HG03432 (cell line): ENCODE data around the gene TSPAN15.

Experiments
- ATAC-seq: cut with Tn5 transposase; IDR thresholded peaks from one replicate; pipeline ENCODE4 v1.9.1; 2021; ENCODE audit warnings: mild to moderate bottlenecking, moderate library complexity; ENCODE audit not compliant: unreplicated experiment

TSPAN15 gene

DNA sequence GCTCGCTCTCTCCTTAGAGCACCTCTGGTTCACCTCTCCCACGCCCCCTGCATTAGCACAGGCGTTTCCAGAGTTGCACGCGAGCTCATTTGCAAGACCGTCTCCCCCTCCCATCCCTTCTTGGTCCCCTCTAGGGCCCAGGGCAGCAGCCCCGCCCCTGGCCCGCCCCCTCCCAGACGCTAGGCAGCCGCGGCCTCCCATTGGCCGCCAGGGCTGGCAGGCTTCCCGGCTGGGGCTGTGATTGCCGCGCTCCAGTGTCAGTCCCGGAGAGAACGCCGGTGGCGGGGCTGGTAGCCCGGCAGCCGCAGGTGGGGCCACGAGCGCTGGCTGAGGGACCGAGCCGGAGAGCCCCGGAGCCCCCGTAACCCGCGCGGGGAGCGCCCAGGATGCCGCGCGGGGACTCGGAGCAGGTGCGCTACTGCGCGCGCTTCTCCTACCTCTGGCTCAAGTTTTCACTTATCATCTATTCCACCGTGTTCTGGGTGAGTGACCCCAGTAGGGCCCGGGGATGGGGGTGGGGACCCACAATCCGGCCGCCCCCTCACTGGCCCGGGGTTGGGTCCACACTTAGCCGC is at the start of gene TSPAN15:
Gene TSPAN15 (plus strand): TSS at position 257 of the 575 bp plus-strand sequence. CDS start 130 bp downstream, at position 387.
- ATAC-seq, result peak; percentile 89

DNA sequence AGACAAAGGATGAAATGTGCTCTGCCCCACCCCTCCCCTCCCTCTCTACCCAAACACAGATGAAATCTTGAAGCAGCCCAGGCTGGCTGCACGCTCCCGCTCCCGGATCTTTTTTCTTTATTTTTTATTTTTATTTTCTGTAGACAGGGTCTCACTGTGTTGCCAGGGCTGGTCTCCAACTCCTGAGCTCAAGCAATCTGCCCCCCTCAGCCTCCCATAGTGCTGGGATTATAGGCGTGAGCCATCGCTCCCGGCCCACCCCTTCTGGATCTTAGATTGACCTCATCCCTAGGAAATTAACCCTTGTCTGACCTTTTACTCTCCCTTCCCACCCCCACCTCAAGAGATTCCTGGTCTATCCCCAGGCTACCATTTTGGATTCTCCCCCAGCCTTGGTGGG is 48.9 kb upstream of the TSPAN15 start:
- ATAC-seq, result no peak

DNA sequence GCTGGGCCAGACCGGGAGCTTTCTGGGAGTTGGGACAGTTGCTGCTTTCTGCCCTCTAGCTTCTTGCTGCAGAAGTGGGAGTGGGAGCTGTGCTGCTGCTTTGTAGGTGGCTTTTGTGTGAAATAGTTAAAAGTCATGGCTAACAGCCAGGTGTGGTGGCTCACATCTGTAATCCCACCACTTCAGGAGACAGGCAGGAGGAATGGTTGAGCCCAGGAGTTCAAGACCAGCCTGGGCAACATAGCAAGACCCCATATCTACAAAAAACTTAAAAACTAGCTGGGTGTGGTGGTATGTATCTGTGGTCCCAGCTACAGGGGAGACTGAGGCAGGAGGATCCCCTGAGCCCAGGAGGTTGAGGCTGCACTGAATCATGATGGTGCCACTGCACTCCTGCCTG is 48.2 kb upstream of the TSPAN15 start:
- ATAC-seq, result no peak

DNA sequence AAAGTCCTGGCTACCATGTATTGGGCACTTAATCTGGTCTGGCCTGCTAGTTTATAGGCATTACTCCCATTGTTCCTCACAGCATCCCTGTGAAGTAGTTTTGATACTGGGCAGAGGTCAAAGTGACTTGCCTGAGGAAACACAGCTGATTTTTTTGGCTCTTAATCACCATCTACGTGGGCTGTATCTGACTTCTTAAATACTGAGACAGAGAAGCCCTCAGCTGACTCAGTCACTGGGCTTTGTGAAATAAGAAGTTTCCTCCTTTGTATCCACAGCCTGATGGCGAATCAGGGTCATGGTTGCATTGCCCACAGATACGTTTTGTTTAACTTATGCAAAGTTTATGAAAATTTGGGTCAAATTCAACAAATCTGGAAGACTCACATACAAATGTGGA is 47.7 kb upstream of the TSPAN15 start:
- ATAC-seq, result no peak

DNA sequence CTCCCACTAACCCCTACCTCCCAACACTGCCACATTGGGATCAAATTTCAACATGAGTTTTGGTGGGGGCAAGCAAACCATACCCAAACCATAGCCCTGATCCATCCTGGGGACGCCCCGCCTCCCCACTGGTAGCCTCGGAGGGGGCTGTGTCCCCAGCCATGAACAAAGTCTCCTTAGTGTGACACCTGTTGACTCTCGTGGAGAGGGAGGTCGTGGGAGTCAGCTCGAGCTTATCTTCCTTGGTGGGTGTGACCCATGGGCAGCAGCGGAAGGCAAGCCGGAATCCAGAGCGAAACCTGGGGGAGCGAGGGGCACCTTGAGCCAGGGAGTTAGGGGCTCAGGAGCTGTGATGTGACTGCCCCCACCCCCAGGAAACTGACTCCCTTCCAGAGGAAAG is 46.5 kb upstream of the TSPAN15 start:
- no peak for ATAC-seq

DNA sequence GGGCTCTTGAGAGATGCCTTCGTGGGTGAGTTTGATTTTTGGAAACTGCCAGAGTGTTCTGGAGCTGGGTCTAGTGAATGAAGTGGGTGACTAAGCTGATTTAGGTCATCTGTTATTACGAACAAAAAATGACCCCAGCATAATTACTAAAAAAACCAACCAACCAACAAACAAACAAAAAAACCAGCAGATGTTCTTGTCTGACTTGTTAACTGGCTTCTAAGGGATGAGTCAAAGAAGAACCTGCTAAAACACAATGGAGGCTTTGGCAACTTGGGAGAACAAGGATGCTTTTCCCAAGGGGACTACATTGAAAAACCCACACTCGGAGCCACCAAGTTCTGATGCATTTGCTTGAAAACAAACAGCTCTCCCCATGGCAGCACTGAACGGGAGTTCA is 46.0 kb upstream of the TSPAN15 start:
- ATAC-seq, result no peak

DNA sequence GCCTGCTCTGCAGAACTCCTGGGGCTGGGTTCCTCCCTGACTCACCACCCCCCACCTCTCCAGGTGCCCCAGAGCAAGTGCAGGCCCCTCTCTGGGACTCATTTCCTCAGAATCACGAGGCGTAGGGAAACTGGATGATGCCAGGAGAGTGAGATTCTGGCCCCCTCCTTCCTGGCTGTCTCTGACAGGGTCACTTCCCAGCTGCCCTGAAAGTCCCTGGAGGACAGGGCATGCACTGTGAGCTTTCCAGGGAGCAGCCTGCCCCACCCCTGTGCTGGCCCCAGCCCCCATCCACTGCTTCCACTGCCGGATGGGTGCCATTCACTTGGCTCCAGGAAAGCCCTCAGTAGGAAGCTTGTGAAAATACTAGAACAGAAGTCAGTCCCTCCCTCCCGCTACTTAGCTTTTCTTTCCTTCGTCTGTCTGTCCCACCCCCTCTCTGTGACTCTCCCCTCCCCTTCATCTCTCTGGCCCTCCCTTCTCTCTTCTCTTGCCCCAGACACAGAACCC is 44.9 kb upstream of the TSPAN15 start:
- ATAC-seq, result no peak

DNA sequence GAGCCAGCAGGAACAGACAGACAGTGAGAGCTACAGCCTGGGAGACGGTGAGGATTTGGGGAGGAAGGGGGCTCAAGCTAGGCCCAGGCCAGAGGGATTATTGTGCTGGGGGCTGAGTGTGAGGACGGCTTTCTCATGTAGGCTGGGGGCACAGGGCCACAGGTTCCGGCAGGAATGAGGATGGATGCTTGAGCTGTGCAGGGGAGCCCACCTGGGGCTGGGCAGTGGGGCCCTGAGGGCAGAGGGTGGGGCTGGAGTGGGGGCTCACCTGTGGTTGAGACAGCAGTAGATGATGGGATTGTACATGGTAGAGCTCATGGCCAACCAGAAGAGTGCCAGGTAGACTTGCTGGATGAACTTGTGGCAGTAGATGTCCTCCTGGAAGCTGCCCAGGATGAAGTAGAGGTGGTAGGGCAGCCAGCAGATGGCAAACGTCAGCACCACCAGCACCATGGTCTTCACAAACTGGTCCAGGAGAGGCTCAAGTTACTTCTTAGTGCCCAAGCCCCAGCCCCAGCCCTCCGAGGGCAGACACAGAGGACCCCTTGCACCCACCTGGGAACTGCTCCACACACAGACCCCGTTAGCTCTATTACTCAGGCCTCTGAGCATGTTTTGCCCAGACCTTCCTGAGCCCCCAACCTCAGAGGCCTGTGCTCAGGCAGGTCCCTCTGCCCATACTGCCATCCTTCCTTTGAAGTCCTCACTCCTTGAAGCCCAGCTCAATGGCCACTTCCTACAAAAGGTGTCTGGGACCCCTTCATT is 44.3 kb upstream of the TSPAN15 start:
- ATAC-seq, result no peak

DNA sequence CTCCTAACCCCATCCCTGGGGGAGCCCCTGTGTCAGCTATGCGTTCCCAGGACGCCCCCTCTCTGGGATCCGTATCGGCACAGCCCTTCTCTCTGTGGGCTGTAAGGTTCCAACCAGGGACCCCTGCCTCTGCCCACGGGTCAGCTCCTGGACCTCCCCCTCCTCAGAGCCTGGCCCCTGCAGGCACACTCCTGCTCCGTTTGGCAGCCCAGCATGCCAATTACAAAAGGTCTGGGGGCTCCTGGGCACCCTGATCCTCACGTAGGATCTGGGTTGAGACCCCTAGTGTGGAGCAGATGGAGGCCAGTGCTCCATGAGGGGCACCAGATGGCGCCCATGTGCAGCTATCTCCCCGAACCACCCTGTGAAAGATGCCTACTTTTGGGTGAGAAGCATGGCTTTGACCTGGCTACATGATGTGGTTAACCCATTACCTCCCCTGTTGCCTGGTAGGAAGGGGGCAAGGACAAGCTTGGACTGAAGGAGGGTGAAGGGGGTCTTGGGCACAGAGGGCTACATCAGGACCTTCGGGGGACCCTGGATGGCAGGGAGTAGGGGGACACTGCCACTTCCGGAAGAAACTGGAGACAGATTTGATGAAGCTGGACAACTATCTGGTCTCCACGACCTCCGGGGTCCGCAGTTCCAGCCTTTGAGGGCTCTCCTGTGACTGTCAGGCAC is 43.5 kb upstream of the TSPAN15 start:
- no peak for ATAC-seq

DNA sequence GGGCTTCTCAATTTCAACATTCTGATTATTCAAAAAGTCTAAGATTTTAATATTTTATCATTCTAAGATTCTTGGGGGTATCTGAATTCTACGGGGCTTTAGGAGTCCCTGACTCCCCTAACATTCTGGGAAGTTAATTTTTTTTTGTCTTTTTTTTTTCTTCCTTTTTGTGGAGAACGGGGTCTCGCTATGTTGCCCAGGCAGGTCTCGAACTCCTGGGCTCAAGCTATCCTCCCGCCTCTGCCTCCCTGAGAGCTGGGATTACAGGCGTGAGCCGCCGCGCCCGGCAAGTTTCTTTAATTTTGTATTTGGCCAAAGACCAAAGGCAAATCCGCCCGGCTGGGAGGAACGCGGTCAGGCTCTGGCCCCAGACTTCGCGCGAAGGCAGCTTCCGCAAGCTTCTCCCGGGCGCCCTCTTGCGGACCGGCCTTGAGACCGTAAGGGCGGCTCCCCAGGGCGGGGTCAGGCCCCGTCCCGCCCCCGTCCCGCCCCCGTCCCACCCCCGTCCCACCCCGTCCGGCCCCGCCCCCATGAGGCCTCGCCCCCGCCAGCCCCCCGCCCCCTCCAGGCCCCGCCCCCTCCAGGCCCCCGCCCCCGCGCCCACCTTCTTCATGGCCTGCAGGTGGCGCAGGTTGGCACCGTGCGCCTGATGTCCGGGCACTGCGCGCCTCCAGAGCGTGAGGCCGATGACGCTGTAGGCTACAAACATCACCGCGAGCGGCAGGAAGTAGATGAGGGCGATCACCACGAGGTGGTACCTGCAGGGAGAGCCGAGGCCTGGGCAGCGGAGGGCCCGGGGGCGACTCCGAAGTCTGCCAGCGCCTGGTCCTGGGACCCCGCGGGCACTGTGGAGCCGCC is 42.7 kb upstream of the TSPAN15 start:
- peak; percentile 82 for ATAC-seq

DNA sequence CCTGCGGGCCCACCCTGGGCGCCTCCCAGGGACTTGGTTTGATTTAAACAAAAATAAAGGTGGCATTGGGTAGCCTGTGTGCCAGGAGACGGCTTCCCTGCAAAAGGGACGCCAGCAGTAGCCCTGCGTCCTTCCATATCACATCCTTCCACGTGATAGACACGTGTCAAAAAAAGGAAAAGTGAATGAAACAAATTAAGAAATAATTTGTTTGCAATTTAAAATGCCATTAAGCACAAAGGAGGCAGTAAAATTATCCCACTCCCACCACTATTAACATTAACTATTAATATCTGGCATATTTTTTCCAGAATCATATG is 42.1 kb upstream of the TSPAN15 start:
- ATAC-seq, result no peak

DNA sequence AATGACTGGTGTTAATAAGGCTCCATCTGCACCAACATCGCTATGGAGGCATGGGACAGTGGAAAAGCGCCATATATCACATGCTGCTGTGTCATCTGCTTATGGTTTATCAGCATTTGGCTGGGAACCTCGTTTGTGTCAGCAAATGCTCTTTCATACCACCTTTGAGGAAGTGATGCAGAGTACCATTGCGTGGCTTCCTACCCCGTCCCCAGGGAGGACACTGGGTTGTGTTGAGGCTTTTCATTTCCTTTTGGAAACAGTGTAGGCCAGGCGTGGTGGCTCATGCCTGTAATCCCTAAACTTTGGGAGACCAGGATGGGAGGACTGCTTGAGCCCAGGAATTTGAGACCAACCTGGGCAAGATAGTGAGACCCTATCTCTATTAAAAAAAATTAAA is 41.3 kb upstream of the TSPAN15 start:
- peak; percentile 35 for ATAC-seq

DNA sequence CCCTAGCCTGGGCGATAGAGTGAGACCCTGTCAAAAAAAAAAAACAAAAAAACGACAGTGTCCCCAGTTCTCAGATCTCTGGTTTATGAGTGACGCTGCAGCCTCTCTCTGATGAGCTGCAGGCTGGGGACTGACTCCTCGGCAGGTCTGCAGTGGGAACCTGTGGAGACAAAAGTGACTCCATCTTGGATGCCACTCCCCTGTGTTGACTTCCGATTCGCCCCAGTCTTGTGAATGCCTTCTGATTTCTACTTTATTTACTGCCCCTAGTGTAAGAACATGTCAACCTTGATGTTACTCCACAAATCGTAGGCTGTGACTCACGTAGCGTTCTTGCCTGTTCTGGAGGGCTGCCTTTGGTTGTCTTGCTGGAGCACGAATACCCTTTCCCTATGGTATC is 40.8 kb upstream of the TSPAN15 start:
- ATAC-seq, result no peak

DNA sequence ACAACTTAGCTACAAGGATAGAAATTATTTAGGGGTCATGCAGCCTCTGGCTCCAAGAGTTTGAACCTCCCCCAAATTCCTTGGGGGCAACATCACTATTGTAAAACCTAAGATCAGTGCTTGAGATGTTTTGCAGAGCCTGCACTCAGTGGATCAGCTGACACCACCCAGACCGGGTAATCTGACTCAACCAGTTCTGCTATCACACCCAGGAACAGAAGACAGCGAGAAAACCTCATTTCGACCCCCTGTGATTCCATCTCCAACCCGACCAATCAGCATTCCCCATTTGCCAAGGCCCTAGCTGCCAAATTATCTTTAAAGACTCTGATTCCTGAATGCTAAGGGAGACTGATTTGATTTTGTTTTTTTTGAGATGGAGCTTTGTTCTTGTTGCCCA is 39.8 kb upstream of the TSPAN15 start:
- no peak for ATAC-seq

DNA sequence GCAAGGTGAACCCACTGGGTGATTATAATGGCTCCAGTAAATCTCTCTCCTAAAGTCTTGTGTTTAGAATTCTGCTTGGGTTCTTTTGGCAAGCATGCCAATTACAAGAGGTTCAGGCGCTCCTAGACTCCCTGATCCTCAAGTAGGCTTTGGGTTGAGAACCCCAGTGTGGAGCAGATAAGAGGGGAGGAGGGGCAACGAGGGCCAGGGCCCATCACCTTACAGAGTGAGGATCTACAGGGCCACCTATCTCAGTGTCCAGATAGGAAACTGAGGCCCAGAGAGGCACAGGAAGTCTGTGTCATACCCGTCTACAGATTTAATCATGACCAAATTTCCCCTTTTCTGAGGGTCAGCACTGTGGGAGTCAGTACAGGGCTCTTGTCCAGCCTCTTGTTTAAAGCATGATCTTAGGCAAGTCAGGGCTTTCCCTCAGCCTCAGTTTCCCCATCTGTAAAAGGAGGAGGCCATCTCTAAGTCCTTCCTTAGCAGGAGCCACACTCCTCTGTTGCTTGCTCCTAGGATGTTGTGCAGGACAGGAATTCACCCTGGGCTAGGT is 39.0 kb upstream of the TSPAN15 start:
- no peak for ATAC-seq

DNA sequence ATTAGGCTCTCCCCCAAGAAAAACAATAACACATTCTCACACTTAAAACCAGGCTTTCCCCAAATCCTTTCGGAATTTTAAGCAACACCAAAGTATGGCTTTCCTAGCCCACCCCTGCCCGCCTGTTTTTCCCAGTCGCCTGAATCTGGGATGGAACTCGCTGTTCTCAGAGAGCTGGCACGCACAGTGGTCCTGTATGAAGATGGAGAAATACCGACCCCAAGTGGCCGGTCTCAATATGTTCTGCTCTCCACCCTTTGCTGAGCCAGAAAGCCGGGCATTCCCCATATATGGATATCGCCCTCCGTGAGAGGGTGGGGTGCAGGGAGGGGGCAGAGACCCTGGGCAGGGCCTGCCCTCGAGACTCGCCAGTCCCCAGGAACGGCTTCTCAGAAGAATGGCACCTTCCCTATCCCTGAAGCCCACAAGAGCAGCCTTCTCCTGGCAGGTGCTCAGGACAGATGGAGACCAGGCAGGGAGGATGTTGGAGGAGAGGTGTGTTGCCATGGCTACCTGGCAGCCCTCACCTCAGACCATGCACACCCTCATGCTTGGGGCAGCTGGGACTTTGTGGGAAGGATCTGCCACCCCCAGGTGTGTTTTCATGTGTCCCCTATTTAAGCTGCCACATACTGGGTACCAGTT is 37.9 kb upstream of the TSPAN15 start:
- ATAC-seq, result no peak

DNA sequence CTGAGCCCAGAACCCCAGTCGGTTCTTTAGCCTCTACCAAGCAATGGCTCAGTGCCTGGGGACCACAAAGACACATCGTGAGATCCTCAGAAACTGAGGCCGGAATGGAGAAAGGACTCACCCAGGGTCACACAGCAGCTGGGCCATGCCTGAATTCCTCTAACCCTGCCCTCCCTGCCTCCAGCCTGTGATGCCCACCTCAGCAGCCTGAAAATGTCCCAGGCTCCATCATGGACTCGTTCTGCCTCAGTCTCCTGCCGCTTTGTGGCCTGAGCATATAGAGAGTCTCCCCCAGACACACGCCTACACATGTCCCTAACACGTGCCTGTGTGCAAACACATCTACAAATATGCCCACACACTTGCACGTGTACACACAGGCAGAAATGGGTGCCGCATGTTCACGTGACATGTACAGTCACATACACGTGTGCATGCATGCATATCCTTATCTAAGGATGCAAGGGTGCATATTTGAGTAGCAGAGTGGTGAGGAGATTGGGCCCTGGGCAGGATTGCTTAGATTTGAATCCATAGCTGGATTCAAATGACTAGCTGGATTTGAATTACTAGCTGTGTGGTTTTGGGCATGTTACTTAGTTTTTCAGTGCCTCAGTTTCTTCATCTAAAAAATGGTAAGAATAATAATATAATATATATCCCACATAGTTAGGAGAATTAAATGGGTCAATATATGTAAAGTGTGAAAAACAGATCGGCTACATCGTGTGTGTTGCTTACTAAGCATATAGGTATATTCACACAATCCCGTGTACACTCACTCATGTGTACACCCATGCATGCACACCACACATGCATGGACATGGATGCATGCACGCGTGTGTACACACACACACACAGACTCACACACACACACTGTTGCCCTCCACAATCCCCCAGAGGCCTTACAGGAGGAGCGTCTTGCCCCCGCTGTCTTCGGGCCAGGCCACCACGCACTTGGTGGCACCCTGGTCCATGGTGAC is 36.9 kb upstream of the TSPAN15 start:
- no peak for ATAC-seq

DNA sequence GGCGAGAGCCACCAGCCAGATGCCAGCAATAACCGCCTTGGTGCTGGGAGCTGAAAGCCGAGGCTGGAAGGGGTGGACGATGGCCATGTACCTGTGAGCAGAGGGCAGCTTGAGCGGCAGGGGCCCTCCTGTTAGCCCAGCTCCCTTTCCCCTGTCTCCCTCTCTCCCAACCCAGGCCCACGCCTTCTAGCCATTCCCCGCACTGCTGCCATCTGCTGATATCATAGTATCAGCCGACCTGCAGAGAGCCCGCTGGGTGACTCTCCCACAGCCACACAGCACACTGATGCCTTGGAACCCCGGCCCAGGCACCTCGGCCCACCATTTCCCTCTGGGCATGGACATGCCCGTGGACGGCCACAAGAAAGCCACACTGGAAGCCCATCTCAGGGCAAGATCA is 36.2 kb upstream of the TSPAN15 start:
- ATAC-seq, result no peak

DNA sequence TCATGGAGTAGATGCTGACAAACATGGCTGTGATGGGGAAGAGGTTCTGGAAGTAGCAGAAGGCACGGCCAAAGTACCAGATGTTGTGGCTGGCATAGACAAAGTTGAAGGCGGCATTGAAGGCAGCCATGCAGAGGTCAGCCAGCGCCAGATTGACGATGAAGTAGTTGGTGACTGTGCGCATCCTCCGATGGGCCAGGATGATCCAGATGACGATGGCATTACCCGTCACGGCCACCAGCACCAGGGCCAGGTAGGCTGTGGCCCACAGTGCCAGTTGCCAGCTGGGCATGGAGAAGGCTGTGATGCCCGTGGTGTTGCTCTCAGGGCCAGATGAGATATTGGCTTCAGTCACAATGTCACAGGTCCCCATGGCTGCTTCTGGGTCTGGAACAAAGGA is 35.3 kb upstream of the TSPAN15 start:
- ATAC-seq, result no peak
